ENCODE measurements around the gene ZKSCAN3. TPM values are rescaled to one million over a fixed set of nuclear protein-coding genes. Genes with fewer than 3 reads are reported as not detected.
"Not testable (repeated sequence)": the region's sequence is repeated elsewhere in the genome, so short reads cannot be mapped to it uniquely, and the experiment has no call there.

The ZKSCAN3 gene
- polyA plus RNA-seq, 3 donors, result 0.36 to 1.7 (median 1.6) TPM

DNA sequence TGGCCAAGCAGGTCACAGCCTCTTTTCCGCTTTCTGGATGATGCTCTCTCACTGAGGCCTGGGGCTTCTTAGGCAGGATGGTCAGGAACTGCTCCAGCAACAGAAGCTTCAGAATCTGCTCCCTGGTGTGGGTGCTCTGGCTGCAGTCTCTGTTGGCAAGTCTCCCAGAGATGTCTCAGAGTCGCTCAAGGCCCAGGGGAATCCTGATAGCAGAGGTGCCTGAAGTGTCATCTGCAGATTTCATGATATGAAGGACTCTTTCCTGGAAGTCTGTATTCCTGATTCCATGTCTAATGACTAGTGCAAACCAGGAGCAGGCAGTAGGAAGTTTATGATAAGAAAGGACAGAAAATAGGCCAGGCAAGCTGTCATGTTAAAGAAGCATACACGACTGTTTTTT lies 34.1 kb upstream of the ZKSCAN3 start:
- Histone ChIP-seq H3K4me2 (replicated peaks; ENCODE audit: extremely low read depth, low read length, poor library complexity, severe bottlenecking) (no peak overlapping the region), H4K20me1 (ENCODE audit: insufficient read depth, low read length) (no peaks in the 10 kb centered on the region), H3K36me3 (replicated peaks in 1 of 2; ENCODE audit: control insufficient read depth in 1 of 2, insufficient read depth in 2 of 2, low read length in 2 of 2) (no peaks in the 10 kb centered on the region), H3K27me3 (ENCODE audit: control insufficient read depth in 2 of 2, insufficient read depth in 2 of 2, low read length in 2 of 2) (no peaks in the 10 kb centered on the region), H3K27ac (ENCODE audit: low read depth in 1 of 2, low read length in 2 of 2) (no peak overlapping the region), H3K4me3 (replicated peaks in 1 of 3; ENCODE audit: low read depth in 2 of 3, low read length in 3 of 3) (no peak overlapping the region), H2AFZ (ENCODE audit: insufficient read depth, low read depth, low read length, poor library complexity, severe bottlenecking) (no peak overlapping the region), H3K9ac (ENCODE audit: insufficient read depth, low read length, poor library complexity, severe bottlenecking) (no peak overlapping the region), H3K4me1 (ENCODE audit: control insufficient read depth in 1 of 2, insufficient read depth in 2 of 2, low read length in 2 of 2) (no peaks in the 10 kb centered on the region), H3K9me3 (replicated peaks in 1 of 2; ENCODE audit: control insufficient read depth in 1 of 2, insufficient read depth in 1 of 2, low read length in 2 of 2) (peaks cover 0 to 4% of the 10 kb centered on the region in 2 donors), H3K79me2 (ENCODE audit: insufficient read depth, low read length) (no peaks in the 10 kb centered on the region)
- DNase-seq, result no peak
- H3K4me1 Mint-ChIP-seq, result no peaks in the 10 kb centered on the region
- no peak overlapping the region for H3K4me3 Mint-ChIP-seq
- H3K36me3 Mint-ChIP-seq, result no peaks in the 10 kb centered on the region
- TF ChIP-seq, protein P1, sequence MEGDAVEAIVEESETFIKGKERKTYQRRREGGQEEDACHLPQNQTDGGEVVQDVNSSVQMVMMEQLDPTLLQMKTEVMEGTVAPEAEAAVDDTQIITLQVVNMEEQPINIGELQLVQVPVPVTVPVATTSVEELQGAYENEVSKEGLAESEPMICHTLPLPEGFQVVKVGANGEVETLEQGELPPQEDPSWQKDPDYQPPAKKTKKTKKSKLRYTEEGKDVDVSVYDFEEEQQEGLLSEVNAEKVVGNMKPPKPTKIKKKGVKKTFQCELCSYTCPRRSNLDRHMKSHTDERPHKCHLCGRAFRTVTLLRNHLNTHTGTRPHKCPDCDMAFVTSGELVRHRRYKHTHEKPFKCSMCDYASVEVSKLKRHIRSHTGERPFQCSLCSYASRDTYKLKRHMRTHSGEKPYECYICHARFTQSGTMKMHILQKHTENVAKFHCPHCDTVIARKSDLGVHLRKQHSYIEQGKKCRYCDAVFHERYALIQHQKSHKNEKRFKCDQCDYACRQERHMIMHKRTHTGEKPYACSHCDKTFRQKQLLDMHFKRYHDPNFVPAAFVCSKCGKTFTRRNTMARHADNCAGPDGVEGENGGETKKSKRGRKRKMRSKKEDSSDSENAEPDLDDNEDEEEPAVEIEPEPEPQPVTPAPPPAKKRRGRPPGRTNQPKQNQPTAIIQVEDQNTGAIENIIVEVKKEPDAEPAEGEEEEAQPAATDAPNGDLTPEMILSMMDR (IDR thresholded peaks at IDR 0.05), result no peak
- H3K27me3 Mint-ChIP-seq (ENCODE audit: low read depth in 3 of 3), result no peaks in the 10 kb centered on the region
- 93% methylated on average over 3 of the region's 3 CpGs for WGBS (ENCODE audit: insufficient coverage)
- peaks cover 0 to 9% (median 5%) of the 10 kb centered on the region in 7 donors for H3K9me3 Mint-ChIP-seq
- intact Hi-C loops (cut with micrococcal nuclease), result no loop called here
- no peak overlapping the region for H3K27ac Mint-ChIP-seq

DNA sequence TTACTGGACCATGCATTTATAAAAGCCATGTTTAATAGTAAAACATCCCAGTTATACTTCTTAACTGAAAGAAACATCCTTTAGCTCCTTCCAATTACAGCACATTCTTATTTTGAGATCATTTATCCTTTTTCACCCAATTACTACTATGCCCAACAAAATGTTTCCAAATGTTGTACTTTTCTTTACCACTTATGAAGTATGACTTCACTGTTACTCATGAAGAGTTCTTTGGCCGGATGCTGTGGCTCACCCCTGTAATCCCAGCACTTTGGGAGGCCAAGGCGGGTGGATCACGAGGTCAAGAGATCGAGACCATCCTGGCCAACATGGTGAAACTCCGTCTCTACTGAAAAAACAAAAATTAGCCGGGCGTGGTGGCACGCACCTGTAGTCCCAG lies 31.9 kb upstream of the ZKSCAN3 start:
- H3K9me3 Mint-ChIP-seq; H3K36me3 Mint-ChIP-seq; H3K4me1 Mint-ChIP-seq; H3K79me2 ChIP-seq (ENCODE audit: insufficient read depth, low read length); H3K9me3 ChIP-seq (replicated peaks in 1 of 2; ENCODE audit: control insufficient read depth in 1 of 2, insufficient read depth in 1 of 2, low read length in 2 of 2); H3K27me3 Mint-ChIP-seq (ENCODE audit: low read depth in 3 of 3); H3K9ac ChIP-seq (ENCODE audit: insufficient read depth, low read length, poor library complexity, severe bottlenecking); H3K27ac Mint-ChIP-seq; H3K4me3 ChIP-seq (replicated peaks in 1 of 3; ENCODE audit: low read depth in 2 of 3, low read length in 3 of 3); DNase-seq; H4K20me1 ChIP-seq (ENCODE audit: insufficient read depth, low read length); intact Hi-C loops (cut with micrococcal nuclease); H3K4me2 ChIP-seq (replicated peaks; ENCODE audit: extremely low read depth, low read length, poor library complexity, severe bottlenecking); H3K4me1 ChIP-seq (ENCODE audit: control insufficient read depth in 1 of 2, insufficient read depth in 2 of 2, low read length in 2 of 2); H3K27ac ChIP-seq (ENCODE audit: low read depth in 1 of 2, low read length in 2 of 2); H2AFZ ChIP-seq (ENCODE audit: insufficient read depth, low read depth, low read length, poor library complexity, severe bottlenecking); H3K36me3 ChIP-seq (replicated peaks in 1 of 2; ENCODE audit: control insufficient read depth in 1 of 2, insufficient read depth in 2 of 2, low read length in 2 of 2); H3K27me3 ChIP-seq (ENCODE audit: control insufficient read depth in 2 of 2, insufficient read depth in 2 of 2, low read length in 2 of 2); H3K4me3 Mint-ChIP-seq: not testable (repeated sequence)
- no CpG with 5 or more reads among the region's 8 CpGs for WGBS (ENCODE audit: insufficient coverage)
